Mesenchymal stem cell (in vitro differentiated cells and primary cell): Measurements from ENCODE around the gene ALDH7A1.

Experiments used
- DNase-seq: peaks from one replicate; pipeline ENCODE4 v3.0.0-alpha.2; 2013
- H2AFZ ChIP-seq: one replicate; pipeline ENCODE4 v1.6.1; 2013; ENCODE audit warnings: low read depth, mild to moderate bottlenecking, control low read depth, inconsistent platforms, low read length, moderate library complexity
- H2AK5ac ChIP-seq: 2 replicates; pipeline ENCODE4 v1.6.1; 2013; ENCODE audit warnings: low read length, moderate library complexity, mild to moderate bottlenecking, inconsistent platforms; ENCODE audit not compliant: severe bottlenecking
- H2BK120ac ChIP-seq: one replicate; pipeline ENCODE4 v1.6.1; 2013; ENCODE audit warnings: low read depth, mild to moderate bottlenecking, inconsistent platforms, low read length, moderate library complexity
- H2BK12ac ChIP-seq, 2 experiments: one replicate each; pipeline ENCODE4 v1.6.1; 2013; ENCODE audit warnings: inconsistent platforms in 2 of 2, low read length in 2 of 2, mild to moderate bottlenecking in 2 of 2, moderate library complexity in 2 of 2, control low read depth in 1 of 2
- H2BK15ac ChIP-seq: one replicate; pipeline ENCODE4 v1.6.1; 2013; ENCODE audit warnings: mild to moderate bottlenecking, low read depth, inconsistent platforms; ENCODE audit not compliant: poor library complexity, severe bottlenecking
- H2BK5ac ChIP-seq: 2 replicates; pipeline ENCODE4 v1.6.1; 2013; ENCODE audit warnings: low read depth, mild to moderate bottlenecking, low read length, control low read depth, inconsistent platforms; ENCODE audit not compliant: poor library complexity, severe bottlenecking
- H3K14ac ChIP-seq, 2 experiments: one replicate each; pipeline ENCODE4 v1.6.1; 2013; ENCODE audit warnings: inconsistent platforms in 2 of 2, low read length in 2 of 2, control low read depth in 1 of 2, mild to moderate bottlenecking in 1 of 2, moderate library complexity in 1 of 2
- H3K18ac ChIP-seq, 2 experiments: one replicate each; pipeline ENCODE4 v1.6.1; 2013; ENCODE audit warnings: inconsistent platforms in 2 of 2, low read length in 2 of 2, control low read depth in 1 of 2, low read depth in 1 of 2, mild to moderate bottlenecking in 1 of 2
- H3K23ac ChIP-seq, 2 experiments: one replicate each; pipeline ENCODE4 v1.6.1; 2013; ENCODE audit warnings: inconsistent platforms in 2 of 2, low read length in 2 of 2, mild to moderate bottlenecking in 2 of 2, moderate library complexity in 2 of 2, control low read depth in 1 of 2
- H3K27ac ChIP-seq: 2 replicates; pipeline ENCODE4 v1.5.1; 2013; ENCODE audit warnings: mild to moderate bottlenecking, moderate library complexity, low read length, control low read depth, inconsistent platforms; ENCODE audit not compliant: poor library complexity, severe bottlenecking
- H3K27me3 ChIP-seq, 2 experiments: 2 replicates each; pipeline versions ENCODE4 v1.6.1 to v1.7.0; 2013; ENCODE audit warnings: low read length in 2 of 2, mild to moderate bottlenecking in 2 of 2, moderate library complexity in 2 of 2, control low read depth in 1 of 2, inconsistent platforms in 1 of 2; ENCODE audit not compliant: control insufficient read depth in 1 of 2, insufficient read depth in 1 of 2
- H3K36me3 ChIP-seq, 2 experiments: 2 replicates each; pipeline versions ENCODE4 v1.6.1 to v1.7.0; 2013; ENCODE audit warnings: low read length in 2 of 2, control low read depth in 1 of 2, inconsistent platforms in 1 of 2, low read depth in 1 of 2, mild to moderate bottlenecking in 1 of 2; ENCODE audit not compliant: insufficient read depth in 2 of 2, control insufficient read depth in 1 of 2
- H3K4ac ChIP-seq, 2 experiments: one replicate each; pipeline ENCODE4 v1.6.1; 2013; ENCODE audit warnings: inconsistent platforms in 2 of 2, low read length in 2 of 2, mild to moderate bottlenecking in 2 of 2, moderate library complexity in 2 of 2, control low read depth in 1 of 2, low read depth in 1 of 2
- H3K4me1 ChIP-seq: 2 replicates; pipeline ENCODE4 v1.6.1; 2013; ENCODE audit warnings: low read depth, low read length, control low read depth; ENCODE audit not compliant: control insufficient read depth, insufficient read depth
- H3K4me2 ChIP-seq: 2 replicates; pipeline ENCODE4 v1.6.1; 2013; ENCODE audit warnings: low read length, mild to moderate bottlenecking, inconsistent platforms; ENCODE audit not compliant: poor library complexity, severe bottlenecking
- H3K4me3 ChIP-seq, 2 experiments: 2 replicates each; pipeline versions ENCODE4 v1.5.1 to v1.7.0; 2013; ENCODE audit warnings: low read length in 2 of 2, mild to moderate bottlenecking in 2 of 2, control low read depth in 1 of 2, low read depth in 1 of 2; ENCODE audit not compliant: insufficient read depth in 1 of 2
- H3K79me1 ChIP-seq: replicated peaks from 2 replicates; pipeline ENCODE4 v1.6.1; 2013; ENCODE audit warnings: mild to moderate bottlenecking, control low read depth, low read length, inconsistent platforms; ENCODE audit not compliant: poor library complexity, severe bottlenecking
- H3K9ac ChIP-seq: 2 replicates; pipeline ENCODE4 v1.7.0; 2013; ENCODE audit warnings: mild to moderate bottlenecking, low read length, moderate library complexity
- H3K9me3 ChIP-seq: 2 replicates; pipeline ENCODE4 v1.7.0; 2013; ENCODE audit warnings: mild to moderate bottlenecking, low read length; ENCODE audit not compliant: control insufficient read depth
- H4K8ac ChIP-seq: one replicate; pipeline ENCODE4 v1.6.1; 2013; ENCODE audit warnings: inconsistent platforms, mild to moderate bottlenecking, low read length, moderate library complexity
- H4K91ac ChIP-seq: one replicate; pipeline ENCODE4 v1.6.1; 2013; ENCODE audit warnings: mild to moderate bottlenecking, low read length, inconsistent platforms
- WGBS: methylation state at CpG from one replicate; pipeline ENCODE4 v1.1.7; 2013; ENCODE audit warnings: mixed read lengths; 5-methylcytosine and 5-hydroxymethylcytosine counted together

Gene ALDH7A1

GRCh38 chr5:126540631-126541030, 54.4 kb downstream of the ALDH7A1 start:
- H3K27ac ChIP-seq: no peak overlapping the region
- no peak overlapping the region for H2BK15ac ChIP-seq
- no peak overlapping the region for H2AK5ac ChIP-seq
- H3K27me3 ChIP-seq: no peaks in the 10 kb centered on the region
- no peak overlapping the region for H3K4me2 ChIP-seq
- no peak overlapping the region for H4K8ac ChIP-seq
- H3K4me3 ChIP-seq: no peak overlapping the region
- no peak overlapping the region for H3K18ac ChIP-seq
- no peak for DNase-seq
- no peak overlapping the region for H3K23ac ChIP-seq
- WGBS: 93% methylated on average over 3 of the region's 5 CpGs
- H4K91ac ChIP-seq: no peak overlapping the region
- no peak overlapping the region for H3K14ac ChIP-seq
- no peak overlapping the region for H2BK12ac ChIP-seq
- H3K4me1 ChIP-seq: peaks cover 2% of the 10 kb centered on the region
- no peak overlapping the region for H2BK5ac ChIP-seq
- H2BK120ac ChIP-seq: no peak overlapping the region
- no peak overlapping the region for H2AFZ ChIP-seq
- H3K9me3 ChIP-seq: no peaks in the 10 kb centered on the region
- H3K79me1 ChIP-seq: no peaks in the 10 kb centered on the region
- H3K9ac ChIP-seq: peak overlapping the region; percentile 52
- no peak overlapping the region for H3K4ac ChIP-seq
- peaks cover 13 to 14% of the 10 kb centered on the region in 2 experiments for H3K36me3 ChIP-seq

- 86% methylated on average over 1 of the region's 1 CpG for WGBS
- H3K27ac ChIP-seq: no peak overlapping the region
Observed at GRCh38 chr5:126538579-126538978, 56.4 kb downstream of the ALDH7A1 start.

GRCh38 chr5:126536874-126537273, 58.1 kb downstream of the ALDH7A1 start:
- Histone ChIP-seq H3K18ac (no peak overlapping the region), H3K9ac (no peak overlapping the region), H4K8ac (no peak overlapping the region), H3K14ac (no peak overlapping the region), H3K23ac (no peak overlapping the region), H3K27ac (no peak overlapping the region), H3K36me3 (no peaks in the 10 kb centered on the region), H2BK120ac (no peak overlapping the region), H3K4me3 (no peak overlapping the region), H4K91ac (no peak overlapping the region), H3K79me1 (no peaks in the 10 kb centered on the region), H3K4me2 (no peak overlapping the region), H2BK5ac (no peak overlapping the region), H3K9me3 (no peaks in the 10 kb centered on the region), H2BK12ac (no peak overlapping the region), H3K27me3 (no peaks in the 10 kb centered on the region), H2AFZ (no peak overlapping the region), H2BK15ac (no peak overlapping the region), H2AK5ac (no peak overlapping the region), H3K4me1 (peaks cover 4% of the 10 kb centered on the region), H3K4ac (no peak overlapping the region)
- no peak for DNase-seq
- 65% methylated on average over 2 of the region's 3 CpGs for WGBS

More at GRCh38 chr5:126538579-126538978, 56.4 kb downstream of the ALDH7A1 start:
- no peak overlapping the region for H2BK120ac ChIP-seq
- H2AFZ ChIP-seq: no peak overlapping the region
- no peak overlapping the region for H3K23ac ChIP-seq
- no peaks in the 10 kb centered on the region for H3K79me1 ChIP-seq
- no peak overlapping the region for H4K91ac ChIP-seq
- peaks cover 4% of the 10 kb centered on the region for H3K4me1 ChIP-seq
- no peak overlapping the region for H2BK12ac ChIP-seq
- H3K4ac ChIP-seq: no peak overlapping the region
- no peaks in the 10 kb centered on the region for H3K9me3 ChIP-seq
- H3K4me2 ChIP-seq: no peak overlapping the region
- peaks cover 4 to 6% of the 10 kb centered on the region in 2 experiments for H3K36me3 ChIP-seq
- H3K9ac ChIP-seq: peak overlapping the region; percentile 80
- no peak overlapping the region for H2BK15ac ChIP-seq
- H4K8ac ChIP-seq: no peak overlapping the region
- H3K4me3 ChIP-seq: no peak overlapping the region
- no peaks in the 10 kb centered on the region for H3K27me3 ChIP-seq
- H2BK5ac ChIP-seq: no peak overlapping the region
- no peak for DNase-seq
- H3K14ac ChIP-seq: no peak overlapping the region
- H3K18ac ChIP-seq: no peak overlapping the region
- H2AK5ac ChIP-seq: no peak overlapping the region

GRCh38 chr5:126535856-126536545, 59.0 kb downstream of the ALDH7A1 start:
- Histone ChIP-seq H3K23ac (no peak overlapping the region), H2BK12ac (peak overlapping the region in 1 of 2 experiments; percentile 55), H3K4me2 (no peak overlapping the region), H3K4ac (no peak overlapping the region), H2AFZ (no peak overlapping the region), H2BK15ac (no peak overlapping the region), H2AK5ac (no peak overlapping the region), H3K18ac (peak overlapping the region in 1 of 2 experiments; percentile 35), H3K36me3 (no peaks in the 10 kb centered on the region), H3K14ac (no peak overlapping the region), H2BK120ac (no peak overlapping the region), H3K4me1 (peaks cover 4% of the 10 kb centered on the region), H3K79me1 (no peaks in the 10 kb centered on the region), H3K27ac (no peak overlapping the region), H3K9ac (no peak overlapping the region), H3K4me3 (no peak overlapping the region), H3K27me3 (no peaks in the 10 kb centered on the region), H4K91ac (no peak overlapping the region), H4K8ac (no peak overlapping the region), H2BK5ac (no peak overlapping the region), H3K9me3 (no peaks in the 10 kb centered on the region)
- no peak for DNase-seq
- 95% methylated on average over 4 of the region's 4 CpGs for WGBS
